Suppressor macrophage (primary cell): ENCODE measurements around the gene CFAP61.

ENCODE experiments used
- DNase-seq, 4 experiments: peaks; one replicate each; pipeline ENCODE4 v3.0.0-alpha.2; 2020 to 2022

The CFAP61 gene

GRCh38 chr20:20368418-20369249 lies 316.3 kb downstream of the CFAP61 start:
- peak; percentile 19 to 66 (median 40) for DNase-seq

- DNase-seq = peak in 1 of 4 experiments; percentile 53
These were observed 317.1 kb downstream of the CFAP61 start for GRCh38 chr20:20369250-20370093.

GRCh38 chr20:20370094-20370575 lies 317.8 kb downstream of the CFAP61 start:
- DNase-seq = no peak

GRCh38 chr20:20371083-20371482 lies 318.8 kb downstream of the CFAP61 start:
- DNase-seq = no peak

GRCh38 chr20:20371681-20372080 lies 319.3 kb downstream of the CFAP61 start:
- no peak for DNase-seq

- no peak for DNase-seq
These were observed 320.8 kb downstream of the CFAP61 start for GRCh38 chr20:20373091-20373571.

- no peak for DNase-seq
These were observed 323.5 kb downstream of the CFAP61 start for GRCh38 chr20:20375862-20376261.

GRCh38 chr20:20386192-20386591 lies 333.9 kb downstream of the CFAP61 start:
- DNase-seq = no peak

GRCh38 chr20:20390393-20390792 lies 338.1 kb downstream of the CFAP61 start:
- DNase-seq = no peak

- no peak for DNase-seq
These were observed 338.8 kb downstream of the CFAP61 start for GRCh38 chr20:20391115-20391514.

- DNase-seq = no peak
These were observed 339.4 kb downstream of the CFAP61 start for GRCh38 chr20:20391766-20392165.

GRCh38 chr20:20393207-20394120 lies 341.1 kb downstream of the CFAP61 start:
- peak; percentile 61 to 84 (median 78) for DNase-seq

GRCh38 chr20:20395087-20395486 lies 342.8 kb downstream of the CFAP61 start:
- DNase-seq = no peak

- DNase-seq = no peak
These were observed 343.7 kb downstream of the CFAP61 start for GRCh38 chr20:20395903-20396568.

GRCh38 chr20:20396794-20397193 lies 344.5 kb downstream of the CFAP61 start:
- DNase-seq = no peak

- no peak for DNase-seq
These were observed 345.8 kb downstream of the CFAP61 start for GRCh38 chr20:20398123-20398522.

GRCh38 chr20:20399531-20400500 lies 347.5 kb downstream of the CFAP61 start:
- DNase-seq = peak; percentile 14 to 59 (median 50)

GRCh38 chr20:20401991-20402390 lies 349.7 kb downstream of the CFAP61 start:
- DNase-seq = no peak

GRCh38 chr20:20404633-20405032 lies 352.3 kb downstream of the CFAP61 start:
- DNase-seq = no peak

- no peak for DNase-seq
These were observed 353.3 kb downstream of the CFAP61 start for GRCh38 chr20:20405623-20406022.
